GM23338 (cell line): ENCODE results near the gene PSD. TPM values are rescaled to one million over a fixed set of nuclear protein-coding genes. Genes with fewer than 3 reads are reported as not detected.

Experiments used
- ATAC-seq: fragments of 200-7000 bp; cut with Tn5 transposase; 3 replicates; pipeline ENCODE4 v1.9.1; 2020
- DNase-seq: peaks from one replicate; pipeline ENCODE4 v3.0.0-alpha.2; 2015; ENCODE audit warnings: low spot score
- H2AFZ ChIP-seq: fragments of 200-600 bp; sonication (generic); 2 replicates; pipeline ENCODE4 v1.8.0; 2016; ENCODE audit warnings: antibody characterized with exemption, mild to moderate bottlenecking, moderate library complexity
- H3F3A ChIP-seq: fragments of 200-600 bp; sonication (generic); replicated peaks from 2 replicates; pipeline ENCODE4 v1.8.0; 2017; ENCODE audit warnings: antibody characterized with exemption, mixed run types, low read depth
- H3K27ac ChIP-seq: fragments of 200-600 bp; sonication (generic); 2 replicates; pipeline ENCODE4 v1.6.1; 2016; ENCODE audit warnings: low read depth
- H3K27me3 ChIP-seq: fragments of 200-600 bp; sonication (generic); 2 replicates; pipeline ENCODE4 v1.8.0; 2016; ENCODE audit warnings: mild to moderate bottlenecking, mixed run types, moderate library complexity; ENCODE audit not compliant: insufficient read depth
- H3K36me3 ChIP-seq: fragments of 200-600 bp; sonication (generic); 2 replicates; pipeline ENCODE4 v1.8.0; 2016; ENCODE audit warnings: mild to moderate bottlenecking; ENCODE audit not compliant: insufficient read depth
- H3K4me1 ChIP-seq: fragments of 200-600 bp; sonication (generic); 2 replicates; pipeline ENCODE4 v1.8.0; 2016; ENCODE audit warnings: mild to moderate bottlenecking, moderate library complexity; ENCODE audit not compliant: insufficient read depth
- H3K4me2 ChIP-seq: fragments of 200-600 bp; sonication (generic); 2 replicates; pipeline ENCODE4 v1.7.1; 2017; ENCODE audit warnings: mixed run types
- H3K4me3 ChIP-seq: fragments of 200-600 bp; sonication (generic); 2 replicates; pipeline ENCODE4 v1.6.1; 2016; ENCODE audit warnings: mixed run types
- H3K79me2 ChIP-seq: fragments of 200-600 bp; sonication (generic); replicated peaks from 2 replicates; pipeline ENCODE4 v1.8.0; 2017; ENCODE audit warnings: mild to moderate bottlenecking; ENCODE audit not compliant: insufficient read depth
- H3K9me2 ChIP-seq: fragments of 200-600 bp; sonication (generic); 2 replicates; pipeline ENCODE4 v1.8.0; 2017; ENCODE audit not compliant: insufficient read depth
- H4K20me1 ChIP-seq: fragments of 200-600 bp; sonication (generic); replicated peaks from 2 replicates; pipeline ENCODE4 v1.8.0; 2017; ENCODE audit warnings: mild to moderate bottlenecking; ENCODE audit not compliant: insufficient read depth
- H3K27ac Mint-ChIP-seq: 2 replicates; pipeline ENCODE4 v1.8.0; 2020; ENCODE audit warnings: inconsistent platforms, mild to moderate bottlenecking, moderate library complexity, mixed read lengths
- H3K27me3 Mint-ChIP-seq: 3 replicates; pipeline ENCODE4 v1.8.0; 2022; ENCODE audit warnings: low read depth, mild to moderate bottlenecking, moderate library complexity, mixed read lengths, inconsistent platforms; ENCODE audit not compliant: insufficient read depth, poor library complexity
- H3K36me3 Mint-ChIP-seq: 3 replicates; pipeline ENCODE4 v1.8.0; 2021; ENCODE audit warnings: low read depth, mild to moderate bottlenecking, inconsistent platforms, moderate library complexity, mixed read lengths
- H3K4me1 Mint-ChIP-seq: 3 replicates; pipeline ENCODE4 v1.8.0; 2020; ENCODE audit warnings: mild to moderate bottlenecking, inconsistent platforms, mixed read lengths
- H3K4me3 Mint-ChIP-seq: 3 replicates; pipeline ENCODE4 v1.8.0; 2021; ENCODE audit warnings: moderate library complexity, mild to moderate bottlenecking, inconsistent platforms, mixed read lengths
- H3K9me3 Mint-ChIP-seq: 3 replicates; pipeline ENCODE4 v1.8.0; 2020; ENCODE audit warnings: moderate library complexity, mild to moderate bottlenecking, inconsistent platforms, mixed read lengths
- CREB1 ChIP-seq: fragments of 250-450 bp; sonication (Bioruptor Pico); IDR thresholded peaks from 2 replicates; pipeline ENCODE4 v1.5.0; 2020; ENCODE audit warnings: low read depth, mild to moderate bottlenecking, moderate library complexity
- POLR2AphosphoS5 ChIP-seq: IDR thresholded peaks from 2 replicates; pipeline ENCODE4 v1.6.1; 2016; ENCODE audit warnings: antibody characterized with exemption, low read depth
- polyA plus RNA-seq: library from polyadenylated mRNA; unstranded; fragments of >200 nt; fragmentation: Nextera tagmentation; extraction: Ambion mirVana; gene quantifications from 2 replicates; pipeline ENCODE4 v1.2.1, GENCODE V29; 2016
- total RNA-seq: library from RNA; depleted of rRNA; stranded (reverse); fragments of >200 nt; shearing (Covaris generic); gene quantifications from 2 replicates; pipeline ENCODE4 v1.2.3, GENCODE V29; 2014
- TF ChIP-seq, protein P1 (sequence below): IDR thresholded peaks from 2 replicates; pipeline ENCODE4 v1.6.1; 2016; ENCODE audit warnings: antibody characterized with exemption
- TF ChIP-seq, protein P2 (sequence below): IDR thresholded peaks from one replicate; pipeline ENCODE4 v1.6.1; 2018; ENCODE audit warnings: antibody characterized with exemption; ENCODE audit not compliant: unreplicated experiment
- TF ChIP-seq, protein P3 (sequence below), 2 experiments: fragments of 200-600 bp in 1 of 2; sonication (generic) in 1 of 2; conservative IDR thresholded peaks; 2 replicates each; pipeline versions ENCODE4 v1.5.1 to v1.6.1; 2016 to 2017; ENCODE audit warnings: antibody characterized with exemption in 2 of 2, low read depth in 2 of 2, mild to moderate bottlenecking in 2 of 2, moderate library complexity in 1 of 2

The PSD gene
- total and polyA plus RNA-seq, 2 experiments from 2014 or later = 1.9 to 6.8 TPM

DNA sequence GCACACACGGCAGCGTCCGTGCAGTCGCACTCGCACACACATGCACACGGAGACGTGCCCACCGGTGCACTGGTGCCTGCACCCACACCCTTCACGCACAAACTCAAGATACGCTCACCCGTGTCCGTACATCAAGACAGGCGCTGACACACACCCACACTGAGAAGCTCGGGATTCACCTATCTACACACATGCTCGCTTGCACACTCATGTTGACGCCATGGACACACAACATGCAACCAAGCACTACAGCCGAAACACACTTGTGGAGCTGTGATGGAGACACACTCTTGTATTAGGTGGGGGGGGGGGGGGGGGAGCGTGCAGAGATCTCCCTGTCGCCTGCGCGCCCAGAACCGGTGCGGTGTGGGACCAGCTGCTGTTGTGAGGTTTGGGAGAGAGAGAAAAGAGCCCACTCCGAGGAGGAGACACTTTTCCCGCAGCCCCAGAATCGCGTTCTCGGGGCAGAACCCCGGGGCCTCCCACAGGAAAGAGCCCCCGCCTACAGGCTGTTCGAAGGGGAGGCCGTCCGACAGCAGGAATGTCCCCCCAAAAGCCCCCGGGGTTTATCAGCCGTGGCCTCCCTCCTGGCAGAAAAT, 23.7 kb downstream of the PSD start (continued):
- TF ChIP-seq, protein P1, sequence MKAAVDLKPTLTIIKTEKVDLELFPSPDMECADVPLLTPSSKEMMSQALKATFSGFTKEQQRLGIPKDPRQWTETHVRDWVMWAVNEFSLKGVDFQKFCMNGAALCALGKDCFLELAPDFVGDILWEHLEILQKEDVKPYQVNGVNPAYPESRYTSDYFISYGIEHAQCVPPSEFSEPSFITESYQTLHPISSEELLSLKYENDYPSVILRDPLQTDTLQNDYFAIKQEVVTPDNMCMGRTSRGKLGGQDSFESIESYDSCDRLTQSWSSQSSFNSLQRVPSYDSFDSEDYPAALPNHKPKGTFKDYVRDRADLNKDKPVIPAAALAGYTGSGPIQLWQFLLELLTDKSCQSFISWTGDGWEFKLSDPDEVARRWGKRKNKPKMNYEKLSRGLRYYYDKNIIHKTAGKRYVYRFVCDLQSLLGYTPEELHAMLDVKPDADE = no peak
- TF ChIP-seq POLR2AphosphoS5 (no peak), CREB1 (no peak)
- TF ChIP-seq, protein P2, sequence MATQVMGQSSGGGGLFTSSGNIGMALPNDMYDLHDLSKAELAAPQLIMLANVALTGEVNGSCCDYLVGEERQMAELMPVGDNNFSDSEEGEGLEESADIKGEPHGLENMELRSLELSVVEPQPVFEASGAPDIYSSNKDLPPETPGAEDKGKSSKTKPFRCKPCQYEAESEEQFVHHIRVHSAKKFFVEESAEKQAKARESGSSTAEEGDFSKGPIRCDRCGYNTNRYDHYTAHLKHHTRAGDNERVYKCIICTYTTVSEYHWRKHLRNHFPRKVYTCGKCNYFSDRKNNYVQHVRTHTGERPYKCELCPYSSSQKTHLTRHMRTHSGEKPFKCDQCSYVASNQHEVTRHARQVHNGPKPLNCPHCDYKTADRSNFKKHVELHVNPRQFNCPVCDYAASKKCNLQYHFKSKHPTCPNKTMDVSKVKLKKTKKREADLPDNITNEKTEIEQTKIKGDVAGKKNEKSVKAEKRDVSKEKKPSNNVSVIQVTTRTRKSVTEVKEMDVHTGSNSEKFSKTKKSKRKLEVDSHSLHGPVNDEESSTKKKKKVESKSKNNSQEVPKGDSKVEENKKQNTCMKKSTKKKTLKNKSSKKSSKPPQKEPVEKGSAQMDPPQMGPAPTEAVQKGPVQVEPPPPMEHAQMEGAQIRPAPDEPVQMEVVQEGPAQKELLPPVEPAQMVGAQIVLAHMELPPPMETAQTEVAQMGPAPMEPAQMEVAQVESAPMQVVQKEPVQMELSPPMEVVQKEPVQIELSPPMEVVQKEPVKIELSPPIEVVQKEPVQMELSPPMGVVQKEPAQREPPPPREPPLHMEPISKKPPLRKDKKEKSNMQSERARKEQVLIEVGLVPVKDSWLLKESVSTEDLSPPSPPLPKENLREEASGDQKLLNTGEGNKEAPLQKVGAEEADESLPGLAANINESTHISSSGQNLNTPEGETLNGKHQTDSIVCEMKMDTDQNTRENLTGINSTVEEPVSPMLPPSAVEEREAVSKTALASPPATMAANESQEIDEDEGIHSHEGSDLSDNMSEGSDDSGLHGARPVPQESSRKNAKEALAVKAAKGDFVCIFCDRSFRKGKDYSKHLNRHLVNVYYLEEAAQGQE = no peak

DNA sequence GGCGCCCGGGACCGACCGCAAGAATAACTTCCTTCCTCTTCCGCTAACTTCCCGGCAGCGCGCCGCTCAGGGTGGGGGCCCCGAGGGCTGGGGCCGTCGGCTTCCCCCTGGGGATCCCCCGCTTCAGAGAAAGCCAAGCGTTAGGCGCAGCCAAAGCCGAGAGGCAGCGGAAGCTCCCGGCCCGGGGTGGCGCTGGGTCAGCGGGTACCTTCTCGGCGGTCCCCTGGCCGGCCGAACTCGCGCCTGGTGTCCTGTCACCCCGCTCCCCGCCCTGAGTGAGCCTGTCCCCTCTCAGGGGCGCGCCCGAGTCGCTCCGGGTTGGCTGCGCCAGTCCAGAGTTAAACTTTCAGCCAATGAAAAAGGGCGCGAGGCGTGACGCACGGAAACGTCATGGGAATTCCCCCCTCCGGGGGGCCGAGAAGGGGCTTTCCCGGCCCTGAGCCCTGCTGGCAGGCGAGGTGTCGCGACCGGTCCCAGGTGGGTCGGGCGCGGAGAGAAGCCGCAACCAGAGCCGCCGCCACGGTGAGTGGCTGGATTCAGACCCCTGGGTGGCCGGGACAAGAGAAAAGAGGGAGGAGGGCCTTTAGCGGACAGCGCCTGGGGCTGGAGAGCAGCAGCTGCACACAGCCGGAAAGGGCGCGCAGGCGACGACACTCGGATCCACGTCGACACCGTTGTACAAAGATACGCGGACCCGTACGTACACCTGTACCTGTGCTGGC, 24.3 kb downstream of the PSD start:
- H3K9me3 Mint-ChIP-seq = no peaks in the 10 kb centered on the region
- no peak overlapping the region for H3K27ac ChIP-seq
- H3F3A ChIP-seq = 0 out of 2 replicates have a peak, but pooled peaks cover 5% of the 10 kb centered on the region
- no peaks in the 10 kb centered on the region for H3K36me3 ChIP-seq
- DNase-seq (peak; percentile 96), ATAC-seq (peak; percentile 78)
- no peak overlapping the region for H3K27ac Mint-ChIP-seq
- H3K27me3 ChIP-seq = peaks cover 38% of the 10 kb centered on the region
- no peaks in the 10 kb centered on the region for H3K9me2 ChIP-seq
- no peaks in the 10 kb centered on the region for H3K79me2 ChIP-seq
- peaks cover 11% of the 10 kb centered on the region for H3K4me1 ChIP-seq
- H3K4me3 ChIP-seq = peak overlapping the region; percentile 88
- H3K27me3 Mint-ChIP-seq = peaks cover 44% of the 10 kb centered on the region
- peak overlapping the region; percentile 96 for H3K4me2 ChIP-seq
- peak overlapping the region; percentile 97 for H2AFZ ChIP-seq
- peaks cover 14% of the 10 kb centered on the region for H3K4me1 Mint-ChIP-seq
- no peak for TF ChIP-seq POLR2AphosphoS5
- TF ChIP-seq, protein P1 = 0 out of 2 replicates have a peak, but pooled peaks have one; percentile 35
- TF ChIP-seq, protein P3, sequence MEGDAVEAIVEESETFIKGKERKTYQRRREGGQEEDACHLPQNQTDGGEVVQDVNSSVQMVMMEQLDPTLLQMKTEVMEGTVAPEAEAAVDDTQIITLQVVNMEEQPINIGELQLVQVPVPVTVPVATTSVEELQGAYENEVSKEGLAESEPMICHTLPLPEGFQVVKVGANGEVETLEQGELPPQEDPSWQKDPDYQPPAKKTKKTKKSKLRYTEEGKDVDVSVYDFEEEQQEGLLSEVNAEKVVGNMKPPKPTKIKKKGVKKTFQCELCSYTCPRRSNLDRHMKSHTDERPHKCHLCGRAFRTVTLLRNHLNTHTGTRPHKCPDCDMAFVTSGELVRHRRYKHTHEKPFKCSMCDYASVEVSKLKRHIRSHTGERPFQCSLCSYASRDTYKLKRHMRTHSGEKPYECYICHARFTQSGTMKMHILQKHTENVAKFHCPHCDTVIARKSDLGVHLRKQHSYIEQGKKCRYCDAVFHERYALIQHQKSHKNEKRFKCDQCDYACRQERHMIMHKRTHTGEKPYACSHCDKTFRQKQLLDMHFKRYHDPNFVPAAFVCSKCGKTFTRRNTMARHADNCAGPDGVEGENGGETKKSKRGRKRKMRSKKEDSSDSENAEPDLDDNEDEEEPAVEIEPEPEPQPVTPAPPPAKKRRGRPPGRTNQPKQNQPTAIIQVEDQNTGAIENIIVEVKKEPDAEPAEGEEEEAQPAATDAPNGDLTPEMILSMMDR (conservative IDR thresholded peaks at IDR 0.05; ENCODE audit: low read depth in 2 of 2) = peak in 1 of 2 experiments; percentile 79; a peak in 3 of 4 replicates
- peak; percentile 96 for TF ChIP-seq CREB1
- peak overlapping the region; percentile 82 for H3K4me3 Mint-ChIP-seq
- H4K20me1 ChIP-seq = no peaks in the 10 kb centered on the region; the same call in 1 of the 2 replicates
- no peaks in the 10 kb centered on the region; the same call in 2 of the 3 replicates for H3K36me3 Mint-ChIP-seq
